ENCODE measurements around the gene FBXL15. TPM values are rescaled to one million over a fixed set of nuclear protein-coding genes. Genes with fewer than 3 reads are reported as not detected.

Gene FBXL15
- total and polyA plus RNA-seq, 9 of the 15 experiments (the other 6 are each of a cell fraction or from before 2014, with no cell fraction given): 0.08 to 25.9 (median 3.5) TPM

GRCh38 chr10:102394079-102394800 lies 26.4 kb upstream of the FBXL15 start (continued):
- TF ChIP-seq GMEB1 (CRISPR knock-in tag; IDR thresholded peaks at IDR 0.05) (no peak), KLF10 (CRISPR knock-in tag; IDR thresholded peaks at IDR 0.05) (no peak), ZNF695 (CRISPR knock-in tag; IDR thresholded peaks at IDR 0.05) (no peak), PRMT5 (CRISPR knock-in tag; IDR thresholded peaks at IDR 0.05) (no peak; the same call in 1 of the 2 replicates), ZSCAN29 (IDR thresholded peaks at IDR 0.05) (no peak), ZNF224 (CRISPR knock-in tag; IDR thresholded peaks at IDR 0.05) (no peak), SMAD1 (IDR thresholded peaks at IDR 0.05; ENCODE audit: low read depth, low read length, partially characterized antibody) (no peak), PYGO2 (tag; IDR thresholded peaks at IDR 0.05) (no peak), ARID2 (IDR thresholded peaks at IDR 0.05) (no peak), HDAC3 (IDR thresholded peaks at IDR 0.05; ENCODE audit: borderline replicate concordance, partially characterized antibody) (no peak), POLR2B (IDR thresholded peaks at IDR 0.05; ENCODE audit: low read depth, partially characterized antibody) (no peak), PCBP2 (IDR thresholded peaks at IDR 0.05; ENCODE audit: low read depth, low read length, poor library complexity, severe bottlenecking) (no peak), ZFP30 (CRISPR knock-in tag; IDR thresholded peaks at IDR 0.05; ENCODE audit: borderline replicate concordance) (no peak), CREBBP (IDR thresholded peaks at IDR 0.05; ENCODE audit: low read depth, low read length) (no peak), TBL1XR1 (IDR thresholded peaks at IDR 0.05; ENCODE audit: low read length in 2 of 2) (peak in 1 of 2 experiments; percentile 22; a peak in 1 of 4 replicates), MECOM (CRISPR knock-in tag; IDR thresholded peaks at IDR 0.05) (no peak), ZBTB2 (IDR thresholded peaks at IDR 0.05) (no peak), ILF3 (IDR thresholded peaks at IDR 0.05; ENCODE audit: borderline replicate concordance) (no peak), BRF1 (IDR thresholded peaks at IDR 0.05; ENCODE audit: borderline replicate concordance, extremely low read depth, insufficient read length) (no peak), CBX5 (IDR thresholded peaks at IDR 0.05; ENCODE audit: borderline replicate concordance, low read depth) (no peak), MBD2 (IDR thresholded peaks at IDR 0.05; ENCODE audit: borderline replicate concordance, low read depth) (no peak), PHTF2 (CRISPR knock-in tag; IDR thresholded peaks at IDR 0.05) (no peak), RCOR1 (IDR thresholded peaks at IDR 0.05; ENCODE audit: borderline replicate concordance in 1 of 2, low read depth in 2 of 2, low read length in 2 of 2) (no peak), EGR1 (conservative IDR thresholded peaks at IDR 0.05) (no peak), ZBTB7A (IDR thresholded peaks at IDR 0.05; ENCODE audit: borderline replicate concordance, control insufficient read depth, low read depth, low read length) (peak; percentile 12; the same call in 1 of the 2 replicates), SNIP1 (IDR thresholded peaks at IDR 0.05; ENCODE audit: low read depth) (no peak), SP2 (IDR thresholded peaks at IDR 0.05; ENCODE audit: extremely low read depth, low read depth, low read length, poor library complexity, severe bottlenecking) (no peak), HMG20B (CRISPR knock-in tag; IDR thresholded peaks at IDR 0.05) (no peak)
